B cell (primary cell): ENCODE data around the gene CSMD2. TPM values are rescaled to one million over a fixed set of nuclear protein-coding genes. Genes with fewer than 3 reads are reported as not detected.

Source experiments
- ATAC-seq: fragments of 200-7000 bp; cut with Tn5 transposase; one replicate; pipeline ENCODE4 v1.10.0; 2021; ENCODE audit warnings: low read depth, mild to moderate bottlenecking, moderate number of reproducible peaks, moderate library complexity
- CTCF ChIA-PET: fragments of 350-600 bp; sonication (Branson Sonifier 250); formaldehyde crosslinking; loops from one replicate; lab custom pipeline; 2021; ENCODE audit warnings: antibody characterized with exemption, inconsistent platforms; lab: Charles Lee
- POLR2A ChIA-PET: fragments of 350-600 bp; sonication (Branson Sonifier 250); formaldehyde crosslinking; loops from one replicate; lab custom pipeline; 2021; ENCODE audit warnings: antibody characterized with exemption; lab: Charles Lee
- DNase-seq: peaks from one replicate; pipeline ENCODE4 v3.0.0; 2013
- H2AFZ ChIP-seq: 2 replicates; pipeline ENCODE4 v1.6.1; 2012; ENCODE audit warnings: mild to moderate bottlenecking, low read depth, low read length; ENCODE audit not compliant: insufficient read depth, poor library complexity, severe bottlenecking
- H3K27ac ChIP-seq, 2 donors: 1 replicate in 1 of 2; 2 replicates in 1 of 2; pipeline ENCODE4 v1.5.1; 2012 to 2013; ENCODE audit warnings: low read length in 2 of 2, mild to moderate bottlenecking in 2 of 2, moderate library complexity in 1 of 2
- H3K27me3 ChIP-seq, 4 experiments: fragments of 200-600 bp in 1 of 4; sonication (generic) in 1 of 4; replicated peaks in 1 of 4; 1 replicate in 2 of 4; 2 replicates in 2 of 4; pipeline versions ENCODE4 v1.6.1 to v1.7.0; 2013 to 2016; ENCODE audit warnings: low read length in 3 of 4, mild to moderate bottlenecking in 2 of 4, mixed read lengths in 1 of 4, moderate library complexity in 1 of 4; ENCODE audit not compliant: insufficient read depth in 4 of 4, control insufficient read depth in 3 of 4; ENCODE audit errors: control extremely low read depth in 1 of 4
- H3K36me3 ChIP-seq, 2 experiments: replicated peaks in 1 of 2; 1 replicate in 1 of 2; 2 replicates in 1 of 2; pipeline versions ENCODE4 v1.6.1 to v1.7.1; 2013; ENCODE audit warnings: low read length in 1 of 2; ENCODE audit not compliant: insufficient read depth in 2 of 2, control insufficient read depth in 1 of 2; ENCODE audit errors: control extremely low read depth in 1 of 2, extremely low read depth in 1 of 2
- H3K4me1 ChIP-seq, 2 donors: fragments of 200-600 bp in 1 of 2; sonication (generic) in 1 of 2; 1 replicate in 1 of 2; 2 replicates in 1 of 2; pipeline versions ENCODE4 v1.5.1 to v1.6.1; 2013 to 2017; ENCODE audit warnings: low read length in 2 of 2; ENCODE audit not compliant: control insufficient read depth in 2 of 2, insufficient read depth in 2 of 2
- H3K4me2 ChIP-seq: replicated peaks from 2 replicates; pipeline ENCODE3; 2012; ENCODE audit warnings: mild to moderate bottlenecking, low read depth, low read length; ENCODE audit not compliant: poor library complexity, severe bottlenecking
- H3K4me3 ChIP-seq, 5 experiments: fragments of 200-600 bp in 1 of 5; sonication (generic) in 1 of 5; 1 replicate in 3 of 5; 2 replicates in 2 of 5; pipeline versions ENCODE4 v1.5.1 to v1.7.0; 2011 to 2016; ENCODE audit warnings: low read length in 4 of 5, mild to moderate bottlenecking in 4 of 5, low read depth in 2 of 5, control low read depth in 1 of 5, moderate library complexity in 1 of 5; ENCODE audit not compliant: insufficient read depth in 1 of 5; ENCODE audit errors: control extremely low read depth in 1 of 5, extremely low read depth in 1 of 5
- H3K79me2 ChIP-seq: fragments of 200-600 bp; sonication (generic); one replicate; pipeline ENCODE4 v1.6.0; 2016; ENCODE audit warnings: low read length; ENCODE audit not compliant: control insufficient read depth, insufficient read depth
- H3K9ac ChIP-seq: fragments of 200-600 bp; sonication (generic); 2 replicates; pipeline ENCODE4 v1.6.1; 2017; ENCODE audit warnings: mild to moderate bottlenecking, low read length, moderate library complexity
- H3K9me3 ChIP-seq, 3 donors: one replicate each; pipeline versions ENCODE4 v1.6.1 to v1.7.1; 2013; ENCODE audit warnings: low read length in 2 of 3; ENCODE audit not compliant: control insufficient read depth in 2 of 3, insufficient read depth in 1 of 3; ENCODE audit errors: control extremely low read depth in 1 of 3
- H4K20me1 ChIP-seq: 2 replicates; pipeline ENCODE4 v1.6.0; 2012; ENCODE audit warnings: mild to moderate bottlenecking, low read length; ENCODE audit not compliant: insufficient read depth, control insufficient read depth, poor library complexity, severe bottlenecking
- H3K27ac Mint-ChIP-seq: one replicate; pipeline ENCODE4 v1.8.0; 2021; ENCODE audit warnings: mixed read lengths
- H3K27me3 Mint-ChIP-seq: one replicate; pipeline ENCODE4 v1.8.0; 2021; ENCODE audit warnings: mixed read lengths
- H3K4me1 Mint-ChIP-seq: one replicate; pipeline ENCODE4 v1.8.0; 2021; ENCODE audit warnings: mixed read lengths
- H3K4me3 Mint-ChIP-seq: one replicate; pipeline ENCODE4 v1.8.0; 2021; ENCODE audit warnings: mixed read lengths
- H3K9me3 Mint-ChIP-seq: one replicate; pipeline ENCODE4 v1.8.0; 2022; ENCODE audit warnings: mixed read lengths; ENCODE audit not compliant: insufficient read depth
- EZH2 ChIP-seq: IDR thresholded peaks from 2 replicates; pipeline ENCODE4 v1.6.1; 2012; ENCODE audit warnings: borderline replicate concordance, low read depth, mild to moderate bottlenecking, moderate library complexity, low read length; ENCODE audit not compliant: insufficient read depth, poor library complexity, severe bottlenecking
- WGBS: methylation state at CpG from one replicate; pipeline ENCODE4 v1.1.5; 2013; ENCODE audit warnings: missing lambda C conversion rate; ENCODE audit not compliant: insufficient coverage; 5-methylcytosine and 5-hydroxymethylcytosine counted together
- intact Hi-C: fragments of 100-400 bp; cut with micrococcal nuclease; formaldehyde crosslinking; loops from one replicate; pipeline ENCODE4 v1.10.0; 2022
- polyA plus RNA-seq: library from polyadenylated mRNA; depleted of rRNA; stranded (reverse); fragments of >200 nt; gene quantifications from 2 replicates; pipeline ENCODE4 v1.2.3, GENCODE V29; 2012
- total RNA-seq, 2 donors: library from RNA; stranded (reverse); fragments of 120-200 nt in 1 of 2; gene quantifications; 1 replicate in 1 of 2; 2 replicates in 1 of 2; pipeline versions ENCODE4 v1.2.3 to v1.2.4, GENCODE V29; 2013 to 2022
- TF ChIP-seq, protein P1 (sequence below): fragments of 200-600 bp; IDR thresholded peaks from one replicate; pipeline ENCODE4 v1.8.0; 2022; ENCODE audit warnings: antibody characterized with exemption, mild to moderate bottlenecking

Gene CSMD2
- total and polyA plus RNA-seq, 2 donors (not counting 1 experiment from before 2014, with no cell fraction given), result not detected

DNA sequence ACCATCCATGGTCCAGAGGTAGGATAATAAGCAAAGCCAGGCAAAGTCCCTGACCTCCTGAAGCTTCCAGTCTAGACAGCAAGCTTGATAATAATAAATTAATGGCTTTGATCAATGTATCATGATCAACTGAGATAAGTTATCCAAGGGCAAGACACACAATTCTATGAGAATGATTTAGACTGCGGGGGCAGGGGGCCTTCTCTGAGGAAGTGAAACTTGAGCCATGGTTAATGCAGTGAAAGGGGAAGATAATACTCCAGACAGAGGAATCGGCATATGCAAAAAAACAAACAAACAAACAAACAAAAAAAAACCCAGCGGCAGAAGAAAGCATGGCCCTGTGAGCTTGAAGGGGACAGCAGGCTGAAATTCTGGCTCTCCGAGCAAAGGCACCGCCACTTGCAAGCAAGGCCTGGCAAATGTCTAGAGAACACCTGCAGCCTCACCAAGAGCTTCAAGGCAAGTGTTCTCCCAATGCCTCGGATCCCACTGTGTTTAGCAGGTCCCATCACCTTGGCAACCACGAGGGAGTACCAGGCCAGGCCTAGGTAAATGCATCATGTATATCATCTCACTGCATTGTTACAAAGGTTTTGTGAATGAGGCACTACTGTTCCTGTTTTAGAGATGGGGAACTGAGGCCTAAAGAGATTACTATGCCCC is 24.9 kb downstream of the CSMD2 start:
- Mint-ChIP-seq H3K4me1 (peaks cover 8% of the 10 kb centered on the region), H3K9me3 (no peaks in the 10 kb centered on the region), H3K27me3 (peaks cover 3% of the 10 kb centered on the region), H3K4me3 (no peak overlapping the region), H3K27ac (no peak overlapping the region)
- no peaks in the 10 kb centered on the region for H3K79me2 ChIP-seq
- no peaks in the 10 kb centered on the region for H3K9me3 ChIP-seq
- no peaks in the 10 kb centered on the region for H3K27me3 ChIP-seq
- intact Hi-C loops, result no loop called here
- 81% methylated on average over 5 of the region's 7 CpGs for WGBS
- CTCF ChIA-PET, result no interaction called here
- TF ChIP-seq EZH2, result no peak
- TF ChIP-seq, protein P1, sequence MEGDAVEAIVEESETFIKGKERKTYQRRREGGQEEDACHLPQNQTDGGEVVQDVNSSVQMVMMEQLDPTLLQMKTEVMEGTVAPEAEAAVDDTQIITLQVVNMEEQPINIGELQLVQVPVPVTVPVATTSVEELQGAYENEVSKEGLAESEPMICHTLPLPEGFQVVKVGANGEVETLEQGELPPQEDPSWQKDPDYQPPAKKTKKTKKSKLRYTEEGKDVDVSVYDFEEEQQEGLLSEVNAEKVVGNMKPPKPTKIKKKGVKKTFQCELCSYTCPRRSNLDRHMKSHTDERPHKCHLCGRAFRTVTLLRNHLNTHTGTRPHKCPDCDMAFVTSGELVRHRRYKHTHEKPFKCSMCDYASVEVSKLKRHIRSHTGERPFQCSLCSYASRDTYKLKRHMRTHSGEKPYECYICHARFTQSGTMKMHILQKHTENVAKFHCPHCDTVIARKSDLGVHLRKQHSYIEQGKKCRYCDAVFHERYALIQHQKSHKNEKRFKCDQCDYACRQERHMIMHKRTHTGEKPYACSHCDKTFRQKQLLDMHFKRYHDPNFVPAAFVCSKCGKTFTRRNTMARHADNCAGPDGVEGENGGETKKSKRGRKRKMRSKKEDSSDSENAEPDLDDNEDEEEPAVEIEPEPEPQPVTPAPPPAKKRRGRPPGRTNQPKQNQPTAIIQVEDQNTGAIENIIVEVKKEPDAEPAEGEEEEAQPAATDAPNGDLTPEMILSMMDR, result no peak
- no peak overlapping the region for H3K27ac ChIP-seq
- POLR2A ChIA-PET, result no interaction called here
- no peak for ATAC-seq
- H3K4me1 ChIP-seq, result no peaks in the 10 kb centered on the region
- H3K9ac ChIP-seq, result no peak overlapping the region
- no peaks in the 10 kb centered on the region for H4K20me1 ChIP-seq
- no peak overlapping the region for H3K4me3 ChIP-seq
- no peak overlapping the region for H3K4me2 ChIP-seq
- no peak overlapping the region for H2AFZ ChIP-seq
- H3K36me3 ChIP-seq, result no peaks in the 10 kb centered on the region
- no peak for DNase-seq

DNA sequence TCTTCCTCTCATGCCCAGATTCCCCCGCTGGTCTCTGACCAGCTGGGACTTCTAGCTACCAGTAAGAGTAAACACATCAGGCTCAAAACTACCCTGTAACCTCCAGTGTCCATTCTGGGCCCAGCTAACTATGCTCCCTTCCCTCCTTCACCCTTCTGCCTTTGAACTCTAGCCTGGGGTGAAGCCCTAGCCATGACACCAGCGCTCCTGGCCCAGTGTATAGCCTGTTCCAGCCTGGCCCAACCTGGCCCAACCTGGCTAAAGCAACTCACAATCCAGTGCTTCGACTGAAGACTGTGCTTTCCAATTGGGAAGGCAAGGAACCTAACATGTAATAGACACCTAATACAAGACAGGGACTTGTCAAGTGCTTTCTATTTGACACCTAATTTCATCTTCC is 27.6 kb downstream of the CSMD2 start:
- H3K9me3 Mint-ChIP-seq, result no peaks in the 10 kb centered on the region
- no peak overlapping the region for H3K4me3 ChIP-seq
- no peaks in the 10 kb centered on the region for H3K79me2 ChIP-seq
- ATAC-seq (no peak), DNase-seq (no peak)
- H3K27me3 ChIP-seq, result no peaks in the 10 kb centered on the region
- no peak overlapping the region for H2AFZ ChIP-seq
- intact Hi-C loops, result no loop called here
- no peak overlapping the region for H3K4me3 Mint-ChIP-seq
- POLR2A ChIA-PET, result no interaction called here
- no peak overlapping the region for H3K27ac Mint-ChIP-seq
- no peaks in the 10 kb centered on the region for H3K9me3 ChIP-seq
- 74% methylated on average over 2 of the region's 3 CpGs for WGBS
- H3K9ac ChIP-seq, result no peak overlapping the region
- no peaks in the 10 kb centered on the region for H3K4me1 ChIP-seq
- no peak overlapping the region for H3K27ac ChIP-seq
- TF ChIP-seq EZH2, result no peak
- TF ChIP-seq, protein P1, result no peak
- H3K4me2 ChIP-seq, result no peak overlapping the region
- H3K27me3 Mint-ChIP-seq, result peaks cover 3% of the 10 kb centered on the region
- H4K20me1 ChIP-seq, result no peaks in the 10 kb centered on the region
- no peaks in the 10 kb centered on the region for H3K36me3 ChIP-seq
- CTCF ChIA-PET, result no interaction called here
- H3K4me1 Mint-ChIP-seq, result peaks cover 8% of the 10 kb centered on the region
